WTC11 (cell line): ENCODE results near the gene ALKBH6. TPM values are rescaled to one million over a fixed set of nuclear protein-coding genes. Genes with fewer than 3 reads are reported as not detected.

Experiments
- ATAC-seq: fragments of 200-7000 bp; cut with Tn5 transposase; 2 replicates; pipeline ENCODE4 v1.10.0; 2021; ENCODE audit warnings: mild to moderate bottlenecking, moderate library complexity
- CTCF ChIA-PET: fragments of 300-600 bp; sonication (Branson Sonifier 250); formaldehyde crosslinking; loops from one replicate; lab custom pipeline; 2021; ENCODE audit warnings: antibody characterized with exemption; lab: Charles Lee
- POLR2A ChIA-PET: fragments of 350-600 bp; sonication (Branson Sonifier 250); formaldehyde crosslinking; loops from one replicate; lab custom pipeline; 2021; ENCODE audit warnings: antibody characterized with exemption; lab: Charles Lee
- DNase-seq: peaks from one replicate; pipeline ENCODE4 v3.0.0; 2021; ENCODE audit warnings: low spot score
- H3K27ac Mint-ChIP-seq: 2 replicates; pipeline ENCODE4 v1.8.0; 2021; ENCODE audit warnings: mixed read lengths
- H3K27me3 Mint-ChIP-seq: 2 replicates; pipeline ENCODE4 v1.8.0; 2021; ENCODE audit warnings: low read depth, mild to moderate bottlenecking, moderate library complexity, mixed read lengths
- H3K36me3 Mint-ChIP-seq: 2 replicates; pipeline ENCODE4 v1.8.0; 2021; ENCODE audit warnings: mixed read lengths
- H3K4me1 Mint-ChIP-seq: 2 replicates; pipeline ENCODE4 v1.8.0; 2022; ENCODE audit warnings: mixed read lengths
- H3K4me3 Mint-ChIP-seq: 2 replicates; pipeline ENCODE4 v1.8.0; 2021; ENCODE audit warnings: mild to moderate bottlenecking, moderate library complexity, mixed read lengths
- H3K9me3 Mint-ChIP-seq: 2 replicates; pipeline ENCODE4 v1.8.0; 2021; ENCODE audit warnings: mixed read lengths
- ATF1 ChIP-seq: sonication (generic); formaldehyde crosslinking; IDR thresholded peaks from 2 replicates; pipeline ENCODE4 v1.8.1; 2023; ENCODE audit warnings: mild to moderate bottlenecking, moderate library complexity, missing genetic modification reagents
- ATF2 ChIP-seq: sonication (generic); formaldehyde crosslinking; IDR thresholded peaks from 2 replicates; pipeline ENCODE4 v1.8.1; 2022; ENCODE audit warnings: low read depth, missing genetic modification reagents, borderline replicate concordance
- ATF3 ChIP-seq: sonication (generic); formaldehyde crosslinking; conservative IDR thresholded peaks from 2 replicates; pipeline ENCODE4 v1.8.1; 2022; ENCODE audit warnings: mild to moderate bottlenecking, missing genetic modification reagents
- CREB1 ChIP-seq: sonication (generic); formaldehyde crosslinking; IDR thresholded peaks from 2 replicates; pipeline ENCODE4 v1.8.0; 2023; ENCODE audit warnings: mild to moderate bottlenecking, missing genetic modification reagents
- E2F5 ChIP-seq: sonication (generic); formaldehyde crosslinking; IDR thresholded peaks from 2 replicates; pipeline ENCODE4 v1.8.1; 2022; ENCODE audit warnings: mild to moderate bottlenecking, moderate library complexity, missing genetic modification reagents
- ERG ChIP-seq: fragments of 250-450 bp; sonication (Bioruptor Pico); IDR thresholded peaks from 2 replicates; pipeline ENCODE4 v1.8.0; 2021; ENCODE audit warnings: mild to moderate bottlenecking
- GABPB1 ChIP-seq: sonication (generic); formaldehyde crosslinking; IDR thresholded peaks from 2 replicates; pipeline ENCODE4 v1.8.1; 2023; ENCODE audit warnings: mild to moderate bottlenecking, missing genetic modification reagents
- GTF2I ChIP-seq: fragments of 250-450 bp; sonication (Bioruptor Pico); conservative IDR thresholded peaks from 2 replicates; pipeline ENCODE4 v1.4.0; 2021; ENCODE audit warnings: mild to moderate bottlenecking
- HMGXB4 ChIP-seq: sonication (generic); formaldehyde crosslinking; IDR thresholded peaks from 2 replicates; pipeline ENCODE4 v1.8.1; 2023; ENCODE audit warnings: mild to moderate bottlenecking, moderate library complexity, missing genetic modification reagents
- MAX ChIP-seq: sonication (generic); formaldehyde crosslinking; IDR thresholded peaks from 2 replicates; pipeline ENCODE4 v1.8.0; 2022; ENCODE audit warnings: mild to moderate bottlenecking, missing genetic modification reagents
- NR2C2 ChIP-seq: sonication (generic); formaldehyde crosslinking; IDR thresholded peaks from 2 replicates; pipeline ENCODE4 v1.8.0; 2022; ENCODE audit warnings: mild to moderate bottlenecking, missing genetic modification reagents
- SP1 ChIP-seq: sonication (generic); formaldehyde crosslinking; conservative IDR thresholded peaks from 2 replicates; pipeline ENCODE4 v1.8.1; 2022; ENCODE audit warnings: missing genetic modification reagents
- TEAD4 ChIP-seq: sonication (generic); formaldehyde crosslinking; IDR thresholded peaks from 2 replicates; pipeline ENCODE4 v1.8.0; 2022; ENCODE audit warnings: mild to moderate bottlenecking, missing genetic modification reagents
- USF1 ChIP-seq: sonication (generic); formaldehyde crosslinking; IDR thresholded peaks from 2 replicates; pipeline ENCODE4 v1.8.0; 2022; ENCODE audit warnings: mild to moderate bottlenecking, missing genetic modification reagents
- ZNF121 ChIP-seq: sonication (generic); formaldehyde crosslinking; IDR thresholded peaks from 2 replicates; pipeline ENCODE4 v1.8.0; 2023; ENCODE audit warnings: missing genetic modification reagents
- ZNF232 ChIP-seq: sonication (generic); formaldehyde crosslinking; IDR thresholded peaks from 2 replicates; pipeline ENCODE4 v1.8.0; 2022; ENCODE audit warnings: mild to moderate bottlenecking, missing genetic modification reagents
- ZNF281 ChIP-seq: sonication (generic); formaldehyde crosslinking; IDR thresholded peaks from 2 replicates; pipeline ENCODE4 v1.8.0; 2023; ENCODE audit warnings: mild to moderate bottlenecking, missing genetic modification reagents
- ZNF671 ChIP-seq: fragments of 250-450 bp; sonication (Bioruptor Pico); IDR thresholded peaks from 2 replicates; pipeline ENCODE4 v1.8.0; 2021; ENCODE audit warnings: mild to moderate bottlenecking
- total RNA-seq: library from RNA; stranded (reverse); gene quantifications from 3 replicates; pipeline ENCODE4 v1.2.3, GENCODE V29; 2021

ALKBH6 gene
- total RNA-seq, 1 experiment from 2014 or later = 28.1 TPM

GRCh38 chr19:35995048-35995993 is 18.7 kb downstream of the ALKBH6 start, which contains the start of gene SDHAF1 (continued):
- TF ChIP-seq MAX (CRISPR knock-in tag) = peak; percentile 78
- no peak for TF ChIP-seq ZNF671
- peak; percentile 83 for TF ChIP-seq GABPB1 (CRISPR knock-in tag)
- TF ChIP-seq ATF3 (CRISPR knock-in tag) = no peak
- TF ChIP-seq ATF1 = 0 out of 2 replicates have a peak, but pooled peaks have one; percentile 31
- peak; percentile 50; the same call in 1 of the 2 replicates for TF ChIP-seq ZNF232 (CRISPR knock-in tag)
- no peak for TF ChIP-seq ATF2
- TF ChIP-seq TEAD4 (CRISPR knock-in tag) = no peak
- TF ChIP-seq GTF2I (CRISPR knock-in tag) = no peak
- no peak for TF ChIP-seq CREB1 (CRISPR knock-in tag)
- peak; percentile 7 for TF ChIP-seq USF1 (CRISPR knock-in tag)
- no peak; the same call in 1 of the 2 replicates for TF ChIP-seq ZNF281 (CRISPR knock-in tag)
- no peak for TF ChIP-seq ZNF121 (CRISPR knock-in tag)
- TF ChIP-seq E2F5 = 0 out of 2 replicates have a peak, but pooled peaks have one; percentile 22
- peak; percentile 98 for TF ChIP-seq SP1 (CRISPR knock-in tag)

- Mint-ChIP-seq H3K9me3 (peaks cover under 1% of the 10 kb centered on the region; the same call in 1 of the 2 replicates), H3K4me1 (peaks cover 14% of the 10 kb centered on the region), H3K36me3 (no peaks in the 10 kb centered on the region), H3K27me3 (peaks cover 10% of the 10 kb centered on the region), H3K4me3 (peak overlapping the region; percentile 51), H3K27ac (no peak overlapping the region)
- DNase-seq = peak; percentile 69
- POLR2A ChIA-PET = no interaction called here
- TF ChIP-seq HMGXB4 = 0 out of 2 replicates have a peak, but pooled peaks have one; percentile 40
- TF ChIP-seq ERG = no peak
- no peak for TF ChIP-seq NR2C2
- no peak for TF ChIP-seq GABPB1 (CRISPR knock-in tag)
- no peak for TF ChIP-seq ZNF232 (CRISPR knock-in tag)
- ATAC-seq = peak; percentile 61
- CTCF ChIA-PET = interaction anchor here (0.6 to 2.6 kb wide), 26 partner anchors 10 to 210 kb away, joined by 3 to 13 read pairs (median 4); partner anchors contain the start of genes ALKBH6, SYNE4 and THAP8
These were observed 20.0 kb downstream of the ALKBH6 start for GRCh38 chr19:35993923-35994598.
